ENCODE measurements around the gene TH. TPM values are rescaled to one million over a fixed set of nuclear protein-coding genes. Genes with fewer than 3 reads are reported as not detected.

Gene TH
- total and polyA plus RNA-seq, 4 donors, result 0.14 to 0.31 TPM; not detected in 2

GRCh38 chr11:2219318-2220017 is 47.9 kb upstream of the TH start:
- no peak overlapping the region for H3K27ac ChIP-seq (ENCODE audit: low read depth in 1 of 2, low read length in 1 of 2)
- ATAC-seq (ENCODE audit: insufficient read depth, low FRiP score) (no peak), DNase-seq (no peak)
- H3K4me1 ChIP-seq (ENCODE audit: control insufficient read depth in 5 of 5, insufficient read depth in 5 of 5, low read length in 5 of 5), result peaks cover 0 to under 1% (median 0%) of the 10 kb centered on the region in 5 donors
- H3K36me3 ChIP-seq (ENCODE audit: control insufficient read depth in 4 of 4, insufficient read depth in 4 of 4, low read length in 4 of 4), result no peaks in the 10 kb centered on the region
- peaks cover 0 to 5% (median 1%) of the 10 kb centered on the region in 4 donors for H3K9me3 ChIP-seq (ENCODE audit: control insufficient read depth in 4 of 4, insufficient read depth in 3 of 4, low read length in 3 of 4)
- no peak overlapping the region for H3K4me3 ChIP-seq
- no peak for TF ChIP-seq CTCF (IDR thresholded peaks at IDR 0.05; ENCODE audit: control extremely low read depth, extremely low read depth)
- H3K9ac ChIP-seq (ENCODE audit: insufficient read depth in 1 of 2, low read length in 2 of 2), result no peak overlapping the region
- H3K27me3 ChIP-seq (ENCODE audit: control insufficient read depth in 3 of 3, insufficient read depth in 3 of 3, low read length in 2 of 3), result no peaks in the 10 kb centered on the region
- 84 to 90% methylated on average over 6 of the region's 6 CpGs for WGBS, 2 donors

GRCh38 chr11:2218031-2218633 is 46.5 kb upstream of the TH start:
- WGBS, 2 donors, result 76 to 90% methylated on average over 3 of the region's 3 CpGs
- DNase-seq, result no peak

DNA sequence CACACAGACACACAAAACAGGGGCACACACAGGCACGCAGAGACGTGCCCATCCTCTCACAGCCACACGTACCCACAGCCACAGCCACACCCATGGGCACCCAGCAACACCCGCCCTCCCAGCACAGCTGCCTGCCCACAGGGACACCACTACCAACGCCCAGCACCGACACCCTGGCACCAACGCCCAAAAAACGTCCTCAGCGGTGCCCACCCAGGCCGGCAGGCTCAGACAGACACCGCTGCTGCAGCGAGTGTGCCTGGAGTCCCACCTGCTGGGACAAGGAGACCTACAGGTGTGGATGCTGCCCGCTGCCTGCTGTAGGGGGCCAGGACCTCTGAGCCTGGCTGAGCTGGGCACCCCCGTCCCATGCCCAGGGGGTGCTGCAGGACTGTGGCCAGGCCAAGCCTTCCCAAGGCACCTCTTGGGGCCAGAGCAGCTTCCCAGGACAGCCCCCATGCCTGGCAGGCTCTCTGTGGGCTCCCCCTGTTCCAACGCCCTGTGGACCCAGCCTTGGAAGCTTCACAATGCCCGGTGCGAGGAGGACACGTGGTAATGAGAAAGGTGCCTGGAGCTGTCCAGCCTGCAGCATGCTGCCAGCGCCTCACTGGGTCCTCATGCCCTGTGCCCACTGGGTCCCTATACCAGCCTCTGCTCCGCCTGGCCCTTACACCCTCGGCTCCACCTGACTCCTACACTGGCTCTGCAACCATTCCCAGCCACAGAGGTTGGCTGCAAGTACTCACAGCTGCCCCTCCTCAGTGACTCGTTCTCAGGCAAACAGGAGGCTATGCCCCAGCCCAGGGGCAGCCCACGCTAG is 45.8 kb upstream of the TH start:
- H3K9me3 ChIP-seq (ENCODE audit: control insufficient read depth in 4 of 4, insufficient read depth in 3 of 4, low read length in 3 of 4), result peaks cover 0 to 2% (median 0%) of the 10 kb centered on the region in 4 donors
- peaks cover 0 to 14% (median 2%) of the 10 kb centered on the region in 5 donors for H3K4me1 ChIP-seq (ENCODE audit: control insufficient read depth in 5 of 5, insufficient read depth in 5 of 5, low read length in 5 of 5)
- TF ChIP-seq CTCF (IDR thresholded peaks at IDR 0.05; ENCODE audit: control extremely low read depth, extremely low read depth), result no peak
- no peak overlapping the region for H3K9ac ChIP-seq (ENCODE audit: insufficient read depth in 1 of 2, low read length in 2 of 2)
- DNase-seq (no peak), ATAC-seq (ENCODE audit: insufficient read depth, low FRiP score) (no peak)
- H3K4me3 ChIP-seq, result no peak overlapping the region
- H3K36me3 ChIP-seq (ENCODE audit: control insufficient read depth in 4 of 4, insufficient read depth in 4 of 4, low read length in 4 of 4), result no peaks in the 10 kb centered on the region
- 78 to 82% methylated on average over 23 of the region's 23 CpGs for WGBS, 2 donors
- no peaks in the 10 kb centered on the region for H3K27me3 ChIP-seq (ENCODE audit: control insufficient read depth in 3 of 3, insufficient read depth in 3 of 3, low read length in 2 of 3)
- no peak overlapping the region for H3K27ac ChIP-seq (ENCODE audit: low read depth in 1 of 2, low read length in 1 of 2)

More at GRCh38 chr11:2218031-2218633, 46.5 kb upstream of the TH start:
- TF ChIP-seq CTCF (IDR thresholded peaks at IDR 0.05; ENCODE audit: control extremely low read depth, extremely low read depth), result no peak
- Histone ChIP-seq H3K4me1 (ENCODE audit: control insufficient read depth in 5 of 5, insufficient read depth in 5 of 5, low read length in 5 of 5) (peaks cover 0 to 7% (median 0%) of the 10 kb centered on the region in 5 donors), H3K36me3 (ENCODE audit: control insufficient read depth in 4 of 4, insufficient read depth in 4 of 4, low read length in 4 of 4) (no peaks in the 10 kb centered on the region), H3K27ac (ENCODE audit: low read depth in 1 of 2, low read length in 1 of 2) (no peak overlapping the region), H3K9ac (ENCODE audit: insufficient read depth in 1 of 2, low read length in 2 of 2) (no peak overlapping the region), H3K27me3 (ENCODE audit: control insufficient read depth in 3 of 3, insufficient read depth in 3 of 3, low read length in 2 of 3) (no peaks in the 10 kb centered on the region), H3K9me3 (ENCODE audit: control insufficient read depth in 4 of 4, insufficient read depth in 3 of 4, low read length in 3 of 4) (peaks cover 0 to 2% (median 0%) of the 10 kb centered on the region in 4 donors), H3K4me3 (no peak overlapping the region)
- no peak for ATAC-seq (ENCODE audit: insufficient read depth, low FRiP score)

Measured in lung (tissue), 12 donors.